HFF-Myc (cell line): ENCODE measurements around the gene ATOSA.

Experiments
- DNase-seq: peaks from one replicate; pipeline ENCODE4 v3.0.0-alpha.2; 2011; ENCODE audit warnings: low read depth; ENCODE audit errors: extremely low read depth
- H3K4me3 ChIP-seq: replicated peaks from 2 replicates; pipeline ENCODE4 v1.5.1; 2011; ENCODE audit warnings: low read depth, mild to moderate bottlenecking, control low read depth, low read length
- CTCF ChIP-seq: IDR thresholded peaks from 2 replicates; pipeline ENCODE4 v1.5.1; 2012; ENCODE audit warnings: mild to moderate bottlenecking, low read depth, low read length, control low read depth; ENCODE audit errors: missing control alignments

ATOSA gene

DNA sequence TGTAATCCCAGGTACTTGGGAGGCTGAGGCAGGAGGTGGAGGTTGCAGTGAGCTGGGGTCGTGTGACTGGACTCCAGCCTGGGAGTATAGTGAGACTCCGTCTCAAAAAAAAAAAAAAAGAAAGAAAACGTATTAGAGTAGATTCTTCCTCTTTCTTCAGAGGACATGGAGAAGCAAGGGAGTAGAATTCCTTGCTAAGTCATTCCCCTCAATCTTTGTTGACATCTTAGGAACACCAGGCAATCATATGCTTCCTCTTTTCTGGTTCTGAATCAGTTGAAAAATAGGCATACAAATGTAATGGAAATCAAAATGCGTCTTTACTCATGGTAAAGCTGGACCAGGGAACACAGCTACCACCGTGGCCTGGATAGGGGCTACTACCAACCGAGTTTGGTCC is 38.3 kb upstream of the ATOSA start:
- DNase-seq = no peak
- no peak overlapping the region for H3K4me3 ChIP-seq
- no peak for TF ChIP-seq CTCF

GRCh38 chr15:52716536-52716935 is 37.3 kb upstream of the ATOSA start:
- no peak overlapping the region for H3K4me3 ChIP-seq
- no peak for DNase-seq
- no peak for TF ChIP-seq CTCF

DNA sequence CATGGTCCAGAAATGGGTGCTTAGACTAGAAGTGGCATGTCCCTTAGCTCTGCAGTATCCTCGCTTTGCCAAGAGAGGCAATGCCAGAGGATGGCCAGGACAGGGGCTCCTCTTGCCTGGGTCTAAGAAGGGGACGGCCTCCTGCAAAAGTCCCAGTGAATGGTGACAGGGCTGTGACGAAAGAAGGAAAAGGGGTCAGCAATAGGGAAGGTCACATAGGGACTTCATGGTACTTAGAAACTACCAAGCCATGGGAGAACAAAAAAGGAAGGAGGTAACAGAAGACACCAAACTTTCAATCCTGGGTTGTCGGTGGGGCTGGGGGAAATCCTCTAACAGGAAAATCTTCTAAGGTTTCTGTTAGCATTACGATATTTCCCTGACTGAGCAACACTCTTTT is 36.2 kb upstream of the ATOSA start:
- TF ChIP-seq CTCF = no peak
- H3K4me3 ChIP-seq = no peak overlapping the region
- DNase-seq = no peak

DNA sequence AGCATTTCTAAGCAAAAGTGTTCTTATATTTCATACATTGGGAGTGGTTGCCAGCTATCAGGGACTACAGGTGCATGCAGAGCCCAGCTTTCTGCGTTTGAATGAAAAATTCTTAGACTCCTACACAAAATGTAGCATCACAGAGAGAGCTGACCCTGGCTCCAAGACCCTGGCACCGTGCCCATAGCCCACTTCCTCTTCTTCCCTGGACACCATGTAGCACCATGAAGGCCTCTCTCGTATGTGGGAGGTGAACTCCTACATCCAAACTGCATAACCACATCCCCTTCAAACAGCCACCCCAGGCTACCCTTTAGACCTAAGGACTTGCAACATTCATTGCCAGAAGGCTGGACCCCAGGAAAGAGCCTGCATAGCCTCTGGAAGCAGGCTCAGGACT is 35.8 kb upstream of the ATOSA start:
- DNase-seq = no peak
- no peak for TF ChIP-seq CTCF
- no peak overlapping the region for H3K4me3 ChIP-seq

- DNase-seq = no peak
- H3K4me3 ChIP-seq = no peak overlapping the region
- no peak for TF ChIP-seq CTCF
Observed at GRCh38 chr15:52710708-52711389, 31.7 kb upstream of the ATOSA start.

DNA sequence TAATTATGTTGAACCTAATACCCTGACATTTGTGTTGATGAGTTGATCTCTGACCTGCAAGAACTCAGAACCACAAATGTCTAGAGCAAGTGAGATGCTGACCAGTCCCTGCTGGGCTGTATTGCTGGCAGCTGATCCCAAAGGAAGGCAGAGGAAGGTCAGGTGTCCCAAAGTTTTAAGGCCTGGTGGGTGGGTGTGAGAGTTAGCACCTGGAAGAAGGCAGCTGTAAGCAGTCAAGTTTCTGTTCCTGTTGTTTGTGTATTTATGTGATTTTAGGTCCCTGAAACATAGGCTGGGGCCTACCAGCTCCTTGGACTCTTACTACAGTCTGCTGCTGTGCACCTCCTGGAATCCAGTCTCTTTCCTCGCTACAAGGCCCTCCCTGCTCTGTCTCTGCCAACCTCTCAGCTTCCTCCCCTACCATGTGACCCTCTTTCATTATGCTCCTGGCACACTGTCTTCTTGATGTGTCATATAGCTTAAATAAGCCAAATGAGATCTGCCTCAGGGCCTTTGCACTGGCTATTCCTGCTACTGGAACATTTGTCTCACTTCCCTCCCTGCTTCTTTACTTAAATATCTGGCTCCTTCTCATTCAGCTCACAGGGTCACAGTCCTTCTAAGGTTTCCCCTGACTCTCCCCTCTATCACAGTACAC is 31.0 kb upstream of the ATOSA start:
- H3K4me3 ChIP-seq = no peak overlapping the region
- DNase-seq = no peak
- TF ChIP-seq CTCF = no peak
